Smooth muscle cell (in vitro differentiated cells): ENCODE data around the gene COX11. TPM values are rescaled to one million over a fixed set of nuclear protein-coding genes. Genes with fewer than 3 reads are reported as not detected.

Experiments used
- polyA plus RNA-seq: library from polyadenylated mRNA; unstranded; fragments of >200 nt; fragmentation: Nextera tagmentation; extraction: Ambion mirVana; gene quantifications from 2 replicates; pipeline ENCODE4 v1.2.1, GENCODE V29; 2016
- small RNA-seq: library from RNA; depleted of rRNA; stranded (forward); fragments of <200 nt; gene quantifications from one replicate; pipeline ENCODE3, GENCODE V24; 2014
- total RNA-seq: library from RNA; depleted of rRNA; stranded (reverse); fragments of >200 nt; gene quantifications from 2 replicates; pipeline ENCODE4 v1.2.3, GENCODE V29; 2014

Gene COX11
- total and polyA plus RNA-seq, 2 experiments from 2014 or later: 30.5 to 38.9 TPM

Small RNAs within 50 kb of the gene (small RNA-seq; reads per million reads assigned to genes)
- not detected for gene AC007485.1

Other genes starting within 250 kb of the COX11 start
- 6.7 and 8.5 TPM in 2 replicates for gene TOM1L1, start 67.8 kb downstream of the COX11 start, total RNA-seq
- 1.3 and 3.9 TPM in 2 replicates for gene TOM1L1, start 67.8 kb downstream of the COX11 start, polyA plus RNA-seq
- gene STXBP4, start 111 bp upstream of the COX11 start, total RNA-seq: 45.9 and 59.5 TPM in 2 replicates
- 5.6 and 5.7 TPM in 2 replicates for gene STXBP4, start 111 bp upstream of the COX11 start, polyA plus RNA-seq